Smooth muscle cell of the pulmonary artery (primary cell): ENCODE measurements around the gene OPN1MW. TPM values are rescaled to one million over a fixed set of nuclear protein-coding genes. Genes with fewer than 3 reads are reported as not detected.

Experiments used
- total RNA-seq: library from RNA; depleted of rRNA; stranded (reverse); fragments of >200 nt; gene quantifications from 2 replicates; pipeline ENCODE4 v1.2.3, GENCODE V29; 2014

Gene OPN1MW
- total RNA-seq: not detected in 2 replicates

GRCh38 chrX:154182296-154182695 lies at the start of gene OPN1MW:
OPN1MW (plus strand) TSS chrX:154182596; CDS start chrX:154182678, 82 bp downstream.

GRCh38 chrX:154144010-154144409 lies 38.4 kb upstream of the OPN1MW start, which contains the start of gene OPN1LW:
OPN1LW (plus strand) TSS chrX:154144243; CDS start chrX:154144284, 41 bp downstream.

GRCh38 chrX:154219456-154219855 lies 37.1 kb downstream of the OPN1MW start, which contains the start of gene OPN1MW2:
OPN1MW2 (plus strand) TSS chrX:154219756; CDS start chrX:154219816, 60 bp downstream.

Other genes starting within 250 kb of the OPN1MW start
- 41.8 and 55.3 TPM in 2 replicates for gene NAA10, start 247.6 kb upstream of the OPN1MW start, total RNA-seq
- 7.6 and 8.9 TPM in 2 replicates for gene RENBP, start 238.0 kb upstream of the OPN1MW start, total RNA-seq
- 22.7 and 26.2 TPM in 2 replicates for gene HCFC1, start 210.8 kb upstream of the OPN1MW start, total RNA-seq
- 6.5 and 8.5 TPM in 2 replicates for gene TMEM187, start 209.8 kb upstream of the OPN1MW start, total RNA-seq
- gene IRAK1, start 162.7 kb upstream of the OPN1MW start, total RNA-seq: 60.3 and 110 TPM in 2 replicates
- 25.0 and 25.8 TPM in 2 replicates for gene MECP2, start 84.9 kb upstream of the OPN1MW start, total RNA-seq
- not detected in 2 replicates for gene OPN1LW, start 38.4 kb upstream of the OPN1MW start, total RNA-seq
- not detected in 2 replicates for gene OPN1MW2, start 37.2 kb downstream of the OPN1MW start, total RNA-seq
- gene OPN1MW3, start 75.0 kb downstream of the OPN1MW start, total RNA-seq: not detected in 2 replicates
- not detected in 2 replicates for gene TEX28, start 112.5 kb downstream of the OPN1MW start, total RNA-seq
- gene TKTL1, start 113.2 kb downstream of the OPN1MW start, total RNA-seq: not detected in 2 replicates
- 3,803 and 5,191 TPM in 2 replicates for gene FLNA, start 192.0 kb downstream of the OPN1MW start, total RNA-seq
- 22.8 and 26.8 TPM in 2 replicates for gene EMD, start 196.7 kb downstream of the OPN1MW start, total RNA-seq
- gene RPL10, start 215.8 kb downstream of the OPN1MW start, total RNA-seq: 2,018 and 2,028 TPM in 2 replicates
- 98.5 and 178 TPM in 2 replicates for gene DNASE1L1, start 226.7 kb downstream of the OPN1MW start, total RNA-seq
- 15.4 and 26.4 TPM in 2 replicates for gene TAFAZZIN, start 228.9 kb downstream of the OPN1MW start, total RNA-seq
- gene ATP6AP1, start 246.1 kb downstream of the OPN1MW start, total RNA-seq: 145 and 172 TPM in 2 replicates